Hepatocyte (in vitro differentiated cells): ENCODE data around the gene PZP. TPM values are rescaled to one million over a fixed set of nuclear protein-coding genes. Genes with fewer than 3 reads are reported as not detected.
"Not testable (repeated sequence)": the region's sequence is repeated elsewhere in the genome, so short reads cannot be mapped to it uniquely, and the experiment has no call there.

Experiments used
- DNase-seq: peaks from one replicate; pipeline ENCODE4 v3.0.0-alpha.2; 2016; ENCODE audit warnings: low spot score
- H2AFZ ChIP-seq: fragments of 200-600 bp; sonication (generic); 2 replicates; pipeline ENCODE4 v1.6.0; 2016; ENCODE audit warnings: antibody characterized with exemption, mild to moderate bottlenecking
- H3K27ac ChIP-seq: fragments of 200-600 bp; sonication (generic); 2 replicates; pipeline ENCODE4 v1.5.1; 2016; ENCODE audit warnings: mild to moderate bottlenecking
- H3K27me3 ChIP-seq: fragments of 200-600 bp; sonication (generic); 2 replicates; pipeline ENCODE4 v1.6.1; 2016
- H3K36me3 ChIP-seq: fragments of 200-600 bp; sonication (generic); replicated peaks from 2 replicates; pipeline ENCODE4 v1.5.1; 2016; ENCODE audit warnings: low read depth; ENCODE audit not compliant: insufficient read depth
- H3K4me1 ChIP-seq: fragments of 200-600 bp; sonication (generic); 2 replicates; pipeline ENCODE4 v1.5.1; 2016; ENCODE audit warnings: mild to moderate bottlenecking, moderate library complexity; ENCODE audit not compliant: insufficient read depth
- H3K4me2 ChIP-seq: fragments of 200-600 bp; sonication (generic); 2 replicates; pipeline ENCODE4 v1.6.0; 2016
- H3K4me3 ChIP-seq: fragments of 200-600 bp; sonication (generic); 2 replicates; pipeline ENCODE4 v1.5.1; 2016; ENCODE audit warnings: mild to moderate bottlenecking
- H3K79me2 ChIP-seq: fragments of 200-600 bp; sonication (generic); 2 replicates; pipeline ENCODE4 v1.6.0; 2017; ENCODE audit warnings: mild to moderate bottlenecking
- H3K9me2 ChIP-seq: fragments of 200-600 bp; sonication (generic); replicated peaks from 2 replicates; pipeline ENCODE4 v1.6.0; 2017; ENCODE audit warnings: mild to moderate bottlenecking; ENCODE audit not compliant: insufficient read depth
- H3K9me3 ChIP-seq: fragments of 200-600 bp; sonication (generic); 2 replicates; pipeline ENCODE4 v1.5.1; 2016; ENCODE audit warnings: low read depth, mild to moderate bottlenecking
- H4K20me1 ChIP-seq: fragments of 200-600 bp; sonication (generic); 2 replicates; pipeline ENCODE4 v1.6.0; 2016; ENCODE audit warnings: mild to moderate bottlenecking; ENCODE audit not compliant: insufficient read depth, poor library complexity, severe bottlenecking
- CTCF ChIP-seq: fragments of 200-600 bp; sonication (generic); IDR thresholded peaks from 2 replicates; pipeline ENCODE4 v1.5.1; 2016; ENCODE audit warnings: antibody characterized with exemption, mild to moderate bottlenecking; ENCODE audit not compliant: poor library complexity
- EZH2 ChIP-seq: fragments of 200-600 bp; sonication (generic); IDR thresholded peaks from 2 replicates; pipeline ENCODE4 v1.6.1; 2016; ENCODE audit warnings: antibody characterized with exemption, mild to moderate bottlenecking, borderline replicate concordance
- EZH2phosphoT487 ChIP-seq: fragments of 200-600 bp; sonication (generic); IDR thresholded peaks from one replicate; pipeline ENCODE4 v1.6.1; 2018; ENCODE audit warnings: antibody characterized with exemption, mild to moderate bottlenecking, low read depth, moderate library complexity; ENCODE audit not compliant: unreplicated experiment, severe bottlenecking
- WGBS: methylation state at CpG from one replicate; pipeline ENCODE4 v1.1.6; 2016; ENCODE audit warnings: low lambda C conversion rate; ENCODE audit errors: missing lambda C conversion rate; 5-methylcytosine and 5-hydroxymethylcytosine counted together
- polyA plus RNA-seq: library from polyadenylated mRNA; unstranded; fragments of >200 nt; fragmentation: Nextera tagmentation; extraction: Ambion mirVana; gene quantifications from 2 replicates; pipeline ENCODE4 v1.2.1, GENCODE V29; 2016
- total RNA-seq: library from RNA; depleted of rRNA; stranded (reverse); fragments of >200 nt; gene quantifications from 2 replicates; pipeline ENCODE4 v1.2.3, GENCODE V29; 2014

The PZP gene
- total and polyA plus RNA-seq, 2 experiments from 2014 or later = 0.10 to 0.45 TPM

- WGBS = 98% methylated on average over 2 of the region's 2 CpGs
- H3K27ac ChIP-seq = no peak overlapping the region
- no peaks in the 10 kb centered on the region for H3K4me1 ChIP-seq
- no peaks in the 10 kb centered on the region for H3K36me3 ChIP-seq
- H3K27me3 ChIP-seq = no peaks in the 10 kb centered on the region
- H3K79me2 ChIP-seq = no peaks in the 10 kb centered on the region
- no peak overlapping the region for H3K4me3 ChIP-seq
- H3K4me2 ChIP-seq = no peak overlapping the region
- no peaks in the 10 kb centered on the region for H4K20me1 ChIP-seq
- no peak overlapping the region for H2AFZ ChIP-seq
- H3K9me2 ChIP-seq = no peaks in the 10 kb centered on the region
- TF ChIP-seq CTCF = no peak
- TF ChIP-seq EZH2 = no peak
- no peak for TF ChIP-seq EZH2phosphoT487
- DNase-seq = no peak
- no peaks in the 10 kb centered on the region for H3K9me3 ChIP-seq
These were observed 60.7 kb downstream of the PZP start for GRCh38 chr12:9147461-9147860.

GRCh38 chr12:9144730-9145106 is 63.5 kb downstream of the PZP start:
- 48% methylated on average over 4 of the region's 4 CpGs for WGBS
- Histone ChIP-seq H3K79me2 (no peaks in the 10 kb centered on the region), H3K9me3 (no peaks in the 10 kb centered on the region), H3K4me1 (no peaks in the 10 kb centered on the region), H3K27ac (no peak overlapping the region), H3K27me3 (no peaks in the 10 kb centered on the region), H2AFZ (no peak overlapping the region), H3K36me3 (no peaks in the 10 kb centered on the region), H3K4me2 (no peak overlapping the region), H3K9me2 (no peaks in the 10 kb centered on the region), H3K4me3 (no peak overlapping the region), H4K20me1 (no peaks in the 10 kb centered on the region)
- DNase-seq = no peak
- no peak for TF ChIP-seq CTCF
- TF ChIP-seq EZH2 = no peak

- Histone ChIP-seq H2AFZ (no peak overlapping the region), H3K4me2 (no peak overlapping the region), H3K9me2 (no peaks in the 10 kb centered on the region), H3K36me3 (no peaks in the 10 kb centered on the region), H4K20me1 (no peaks in the 10 kb centered on the region), H3K27me3 (no peaks in the 10 kb centered on the region), H3K9me3 (no peaks in the 10 kb centered on the region), H3K27ac (no peak overlapping the region), H3K4me1 (no peaks in the 10 kb centered on the region), H3K4me3 (no peak overlapping the region), H3K79me2 (no peaks in the 10 kb centered on the region)
- DNase-seq = no peak
- WGBS = 77% methylated on average over 3 of the region's 3 CpGs
- no peak for TF ChIP-seq EZH2
These were observed 64.1 kb downstream of the PZP start for GRCh38 chr12:9143929-9144729.

- H3K4me1 ChIP-seq = no peaks in the 10 kb centered on the region
- H3K9me2 ChIP-seq = no peaks in the 10 kb centered on the region
- no peaks in the 10 kb centered on the region for H3K9me3 ChIP-seq
- TF ChIP-seq EZH2 (no peak), EZH2phosphoT487 (no peak), CTCF (no peak)
- no peak overlapping the region for H3K4me3 ChIP-seq
- H3K36me3 ChIP-seq = no peaks in the 10 kb centered on the region
- no peak overlapping the region for H3K4me2 ChIP-seq
- 79% methylated on average over 2 of the region's 2 CpGs for WGBS
- no peaks in the 10 kb centered on the region for H3K79me2 ChIP-seq
- H3K27ac ChIP-seq = no peak overlapping the region
- no peaks in the 10 kb centered on the region for H4K20me1 ChIP-seq
- no peak overlapping the region for H2AFZ ChIP-seq
- no peak for DNase-seq
- no peaks in the 10 kb centered on the region for H3K27me3 ChIP-seq
These were observed 65.1 kb downstream of the PZP start for GRCh38 chr12:9143137-9143536.

- not testable (repeated sequence) for H3K4me3 ChIP-seq, H3K36me3 ChIP-seq, H3K4me1 ChIP-seq, H2AFZ ChIP-seq, H3K9me2 ChIP-seq, H3K79me2 ChIP-seq, DNase-seq, H3K4me2 ChIP-seq, H4K20me1 ChIP-seq, H3K27me3 ChIP-seq, H3K27ac ChIP-seq, H3K9me3 ChIP-seq
- 38% methylated on average over 2 of the region's 2 CpGs for WGBS
These were observed 68.5 kb downstream of the PZP start for GRCh38 chr12:9139588-9140290.
